NCI-H526 treated with DMSO at 0.1 percent for 48 hours (cell line): ENCODE results near the gene SLC9A5.

Source experiments
- DNase-seq: peaks from one replicate; lab custom pipeline; 2025; lab: John Stamatoyannopoulos, UW

The SLC9A5 gene

GRCh38 chr16:67241008-67241900 lies 7.5 kb upstream of the SLC9A5 start:
- DNase-seq = no peak

GRCh38 chr16:67242138-67242730 lies 6.5 kb upstream of the SLC9A5 start:
- DNase-seq = no peak

GRCh38 chr16:67243481-67243880 lies 5.3 kb upstream of the SLC9A5 start:
- no peak for DNase-seq

GRCh38 chr16:67244387-67245185 lies 4.2 kb upstream of the SLC9A5 start:
- no peak for DNase-seq

GRCh38 chr16:67245186-67245585 lies 3.6 kb upstream of the SLC9A5 start:
- DNase-seq = no peak

- DNase-seq = no peak
Measured at GRCh38 chr16:67245674-67246080, 3.1 kb upstream of the SLC9A5 start.

- peak; percentile 27 for DNase-seq
Measured at GRCh38 chr16:67246081-67246755, 2.6 kb upstream of the SLC9A5 start.

GRCh38 chr16:67246756-67247191 lies 2.0 kb upstream of the SLC9A5 start:
- peak; percentile 40 for DNase-seq

GRCh38 chr16:67247192-67248072 lies 1.3 kb upstream of the SLC9A5 start, which contains the start of gene FHOD1:
Gene FHOD1 (minus strand): TSS chr16:67247481. CDS start chr16:67247410, 71 bp downstream.
- DNase-seq = peak; percentile 65

- DNase-seq = no peak
Measured at GRCh38 chr16:67248073-67248400, 742 bp upstream of the SLC9A5 start.

GRCh38 chr16:67249178-67250044 lies 632 bp downstream of the SLC9A5 start:
- no peak for DNase-seq

- no peak for DNase-seq
Measured at GRCh38 chr16:67250045-67250327, 1.2 kb downstream of the SLC9A5 start.

- no peak for DNase-seq
Measured at GRCh38 chr16:67252609-67253497, 4.1 kb downstream of the SLC9A5 start.

GRCh38 chr16:67254801-67255552 lies 6.2 kb downstream of the SLC9A5 start:
- DNase-seq = no peak

GRCh38 chr16:67255553-67256221 lies 6.9 kb downstream of the SLC9A5 start:
- no peak for DNase-seq

- DNase-seq = no peak
Measured at GRCh38 chr16:67256701-67257230, 8.0 kb downstream of the SLC9A5 start.

GRCh38 chr16:67257486-67258160 lies 8.8 kb downstream of the SLC9A5 start:
- no peak for DNase-seq
